MCF 10A (cell line): ENCODE data around the gene MAD1L1. TPM values are rescaled to one million over a fixed set of nuclear protein-coding genes. Genes with fewer than 3 reads are reported as not detected.

ENCODE experiments used
- BruUV-seq: library from RNA; stranded (reverse); fragments of 400-500 nt; replicated peaks from 2 replicates; lab custom pipeline; 2021; lab: Mats Ljungman, UMichigan
- CTCF ChIA-PET: fragments of 300-600 bp; sonication (Branson Sonifier 250); formaldehyde crosslinking; extraction: SDS; loops from one replicate; lab custom pipeline; 2021; ENCODE audit warnings: antibody characterized with exemption, inconsistent platforms; lab: Yijun Ruan, JAX
- POLR2A ChIA-PET: fragments of 300-600, 350-650 bp; sonication (Branson Sonifier 250); formaldehyde crosslinking; extraction: SDS; loops from one replicate; lab custom pipeline; 2020; ENCODE audit warnings: antibody characterized with exemption, inconsistent platforms; lab: Yijun Ruan, JAX
- DNase-seq: peaks from one replicate; pipeline ENCODE4 v3.0.0-alpha.2; 2018; ENCODE audit not compliant: unreplicated experiment
- H3K27ac Mint-ChIP-seq: one replicate; pipeline ENCODE4 v1.8.0; 2022; ENCODE audit warnings: mild to moderate bottlenecking, low read depth, mixed read lengths; ENCODE audit not compliant: unreplicated experiment
- H3K27me3 Mint-ChIP-seq: one replicate; pipeline ENCODE4 v1.8.0; 2022; ENCODE audit warnings: mixed read lengths; ENCODE audit not compliant: insufficient read depth, unreplicated experiment
- H3K36me3 Mint-ChIP-seq: one replicate; pipeline ENCODE4 v1.8.0; 2022; ENCODE audit warnings: mild to moderate bottlenecking, moderate library complexity, mixed read lengths; ENCODE audit not compliant: insufficient read depth, unreplicated experiment
- H3K4me1 Mint-ChIP-seq: one replicate; pipeline ENCODE4 v1.8.0; 2022; ENCODE audit warnings: mixed read lengths; ENCODE audit not compliant: insufficient read depth, unreplicated experiment
- H3K4me3 Mint-ChIP-seq: one replicate; pipeline ENCODE4 v1.8.0; 2022; ENCODE audit warnings: mild to moderate bottlenecking, moderate library complexity, mixed read lengths; ENCODE audit not compliant: unreplicated experiment
- H3K9me3 Mint-ChIP-seq: one replicate; pipeline ENCODE4 v1.8.0; 2022; ENCODE audit warnings: mixed read lengths; ENCODE audit not compliant: unreplicated experiment
- CTCF ChIP-seq: fragments of 200-600 bp; IDR thresholded peaks from one replicate; pipeline ENCODE4 v1.8.0; 2022; ENCODE audit warnings: antibody characterized with exemption, mild to moderate bottlenecking; ENCODE audit not compliant: unreplicated experiment
- intact Hi-C: fragments of 100-400 bp; cut with micrococcal nuclease; formaldehyde crosslinking; loops from 2 replicates; pipeline ENCODE4 v1.14.1; 2022
- total RNA-seq: library from RNA; stranded (reverse); gene quantifications from 2 replicates; pipeline ENCODE4 v1.2.3, GENCODE V29; 2022

Gene MAD1L1
- total RNA-seq, 1 experiment from 2014 or later = 25.2 TPM

DNA sequence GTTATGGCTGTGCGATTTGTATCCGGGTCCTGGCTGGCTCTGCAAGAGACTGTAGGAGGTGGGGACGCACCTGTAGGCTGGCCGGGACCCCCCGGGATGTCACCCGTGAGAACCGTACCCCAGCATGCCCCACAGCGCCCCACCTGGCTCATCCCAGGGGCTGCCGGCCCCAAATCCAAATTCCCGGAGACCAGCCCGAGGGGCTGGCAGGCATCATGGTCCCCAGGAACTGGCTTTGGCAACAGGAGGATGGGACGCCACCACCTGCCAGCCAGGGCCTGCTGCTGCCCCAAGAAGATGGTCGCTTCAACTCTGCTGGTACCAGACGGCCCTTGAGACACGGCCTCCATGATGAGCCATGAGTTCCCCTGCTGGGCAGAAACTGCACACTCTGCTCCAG lies 323.3 kb downstream of the MAD1L1 start:
- TF ChIP-seq CTCF = no peak
- CTCF ChIA-PET = no interaction called here
- H3K27me3 Mint-ChIP-seq = no peaks in the 10 kb centered on the region
- no peaks in the 10 kb centered on the region for H3K9me3 Mint-ChIP-seq
- no TSS peak for BruUV-seq
- peaks cover 5% of the 10 kb centered on the region for H3K36me3 Mint-ChIP-seq
- H3K27ac Mint-ChIP-seq = no peak overlapping the region
- POLR2A ChIA-PET = no interaction called here
- DNase-seq = no peak
- no peak overlapping the region for H3K4me3 Mint-ChIP-seq
- no peaks in the 10 kb centered on the region for H3K4me1 Mint-ChIP-seq
- intact Hi-C loops = no loop called here

- H3K27ac Mint-ChIP-seq = no peak overlapping the region
- no TSS peak for BruUV-seq
- peaks cover 5% of the 10 kb centered on the region for H3K36me3 Mint-ChIP-seq
- H3K4me1 Mint-ChIP-seq = no peaks in the 10 kb centered on the region
- H3K27me3 Mint-ChIP-seq = no peaks in the 10 kb centered on the region
- ChIA-PET CTCF (no interaction called here), POLR2A (no interaction called here)
- DNase-seq = no peak
- TF ChIP-seq CTCF = no peak
- no peaks in the 10 kb centered on the region for H3K9me3 Mint-ChIP-seq
- H3K4me3 Mint-ChIP-seq = no peak overlapping the region
- intact Hi-C loops = no loop called here
Measured at GRCh38 chr7:1908823-1909420, 323.8 kb downstream of the MAD1L1 start.

GRCh38 chr7:1907751-1908365 lies 324.9 kb downstream of the MAD1L1 start:
- CTCF ChIA-PET = no interaction called here

More at GRCh38 chr7:1907751-1908365, 324.9 kb downstream of the MAD1L1 start:
- no TSS peak for BruUV-seq
- no peak overlapping the region for H3K27ac Mint-ChIP-seq
- no peak for TF ChIP-seq CTCF
- H3K4me1 Mint-ChIP-seq = no peaks in the 10 kb centered on the region
- H3K27me3 Mint-ChIP-seq = no peaks in the 10 kb centered on the region
- no peaks in the 10 kb centered on the region for H3K9me3 Mint-ChIP-seq
- POLR2A ChIA-PET = no interaction called here
- H3K36me3 Mint-ChIP-seq = peaks cover 5% of the 10 kb centered on the region
- H3K4me3 Mint-ChIP-seq = no peak overlapping the region
- DNase-seq = no peak
- intact Hi-C loops = no loop called here
